ENCODE data around the gene MAN1C1. TPM values are rescaled to one million over a fixed set of nuclear protein-coding genes. Genes with fewer than 3 reads are reported as not detected.

MAN1C1 gene
- total RNA-seq, 2 experiments from 2014 or later = 4.6 to 4.8 TPM

DNA sequence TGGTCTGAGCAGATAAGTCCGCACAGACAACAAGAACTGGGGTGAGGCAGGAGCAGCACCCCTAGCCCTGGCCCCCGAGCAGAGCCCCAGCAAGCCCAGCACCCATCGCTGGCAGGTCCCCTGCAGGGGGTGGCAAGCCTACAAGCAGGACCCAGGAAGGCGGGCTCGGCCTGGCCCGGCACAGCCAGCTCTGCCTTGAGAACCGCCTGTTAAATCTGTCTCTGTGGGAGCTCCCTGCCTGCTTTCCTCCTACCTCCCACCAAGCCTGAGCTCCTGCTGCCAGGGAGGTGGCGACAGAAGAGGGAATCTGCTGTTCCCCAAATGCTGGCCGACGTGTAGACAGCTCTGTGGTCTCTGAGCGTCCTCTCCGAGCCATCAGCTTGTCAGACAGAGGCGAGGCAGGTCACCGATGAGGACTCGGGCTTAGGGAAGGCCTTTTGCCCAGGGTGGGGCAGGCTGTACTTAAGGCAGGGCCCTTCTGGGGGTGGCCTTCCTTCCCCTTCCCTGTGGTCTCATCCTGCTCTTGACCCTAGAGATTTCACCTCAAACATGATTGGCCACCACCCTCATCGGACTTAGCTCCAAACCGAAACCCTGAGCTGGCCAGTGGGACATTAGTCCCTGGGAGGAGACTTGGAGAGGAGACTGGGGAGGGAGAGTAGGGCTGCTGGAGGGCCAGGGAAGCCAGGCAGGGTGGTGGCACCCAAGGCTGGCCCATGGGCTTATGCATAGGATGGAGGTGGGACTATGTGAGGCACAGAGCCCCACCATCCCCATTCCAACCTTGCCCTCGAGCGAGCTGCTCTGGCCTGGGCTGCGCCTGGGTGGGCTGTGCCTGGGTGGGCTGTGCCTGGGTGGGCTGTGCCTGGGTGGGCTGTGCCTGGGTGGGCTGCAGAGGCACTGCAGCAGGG, 191.1 kb downstream of the MAN1C1 start:
- H3K9me3 Mint-ChIP-seq = no peaks in the 10 kb centered on the region
- no peaks in the 10 kb centered on the region for H3K27me3 Mint-ChIP-seq
- intact Hi-C loops (cut with micrococcal nuclease) = no loop called here
- DNase-seq = no peak
- H3K4me3 Mint-ChIP-seq = no peak overlapping the region
- ChIA-PET CTCF (interaction anchor here (0.8 to 3.2 kb wide), 5 partner anchors 115 to 199 kb away, joined by 3 to 19 read pairs (median 3); partner anchors contain the start of gene PAFAH2), POLR2A (interaction anchor here (1.4 kb wide), 1 partner anchor 13 kb away, joined by 5 read pairs; the partner anchor contains the start of gene MTFR1L)
- H3K27ac Mint-ChIP-seq = no peak overlapping the region
- peaks cover 11% of the 10 kb centered on the region for H3K36me3 Mint-ChIP-seq
- H3K4me1 Mint-ChIP-seq (ENCODE audit: low read depth) = peaks cover 20% of the 10 kb centered on the region

- POLR2A ChIA-PET = interaction anchor here (1.4 kb wide), 1 partner anchor 12 kb away, joined by 5 read pairs; the partner anchor contains the start of gene MTFR1L
- CTCF ChIA-PET = interaction anchor here (0.7 to 3.6 kb wide), 10 partner anchors 8 to 568 kb away, joined by 3 to 19 read pairs (median 8); partner anchors contain the start of genes PAFAH2 and SELENON
- Mint-ChIP-seq H3K4me1 (ENCODE audit: low read depth) (peaks cover 14% of the 10 kb centered on the region), H3K36me3 (peaks cover 11% of the 10 kb centered on the region), H3K4me3 (no peak overlapping the region), H3K27ac (no peak overlapping the region), H3K9me3 (no peaks in the 10 kb centered on the region), H3K27me3 (no peaks in the 10 kb centered on the region)
- DNase-seq = no peak
- intact Hi-C loops (cut with micrococcal nuclease) = no loop called here
Measured at GRCh38 chr1:25808481-25809244, 192.1 kb downstream of the MAN1C1 start.

DNA sequence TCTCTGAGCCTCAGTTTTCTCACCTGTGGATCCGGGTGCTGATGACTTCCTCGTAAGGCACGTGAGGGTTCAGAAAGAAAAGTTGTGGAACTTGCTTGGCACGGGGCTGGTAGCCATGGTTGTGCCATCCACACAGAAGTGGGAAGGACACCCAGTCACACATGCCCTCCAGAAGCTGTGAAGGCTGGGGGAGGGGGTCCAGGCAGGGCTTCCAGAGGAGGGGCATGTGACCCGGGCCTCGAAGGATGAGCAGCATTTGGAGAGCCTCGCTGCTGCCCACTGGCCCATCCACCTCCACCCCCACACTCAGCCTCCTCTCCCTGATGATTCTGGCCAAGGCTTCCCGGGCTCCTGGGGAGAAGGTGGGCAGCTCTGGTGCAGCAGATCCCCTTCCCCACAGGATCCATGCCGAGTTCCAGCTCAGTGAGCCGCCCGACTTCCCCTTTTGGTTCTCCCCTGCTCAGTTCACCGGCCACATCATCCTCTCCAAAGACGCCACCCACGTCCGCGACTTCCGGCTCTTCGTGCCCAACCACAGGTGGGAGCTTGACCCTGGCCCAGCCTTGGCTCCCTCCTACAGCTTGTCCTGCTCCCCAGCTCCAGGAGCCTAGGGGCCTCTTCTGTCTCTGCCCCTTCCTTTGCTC, 192.8 kb downstream of the MAN1C1 start:
- Mint-ChIP-seq H3K4me3 (no peak overlapping the region), H3K27me3 (no peaks in the 10 kb centered on the region), H3K9me3 (no peaks in the 10 kb centered on the region), H3K27ac (no peak overlapping the region), H3K36me3 (peaks cover 9% of the 10 kb centered on the region), H3K4me1 (ENCODE audit: low read depth) (peaks cover 8% of the 10 kb centered on the region)
- intact Hi-C loops (cut with micrococcal nuclease) = no loop called here
- no peak for DNase-seq
- POLR2A ChIA-PET = no interaction called here
- CTCF ChIA-PET = interaction anchor here (0.7 to 3.6 kb wide), 11 partner anchors 9 to 569 kb away, joined by 3 to 19 read pairs (median 6); partner anchors contain the start of genes MTFR1L and SELENON

DNA sequence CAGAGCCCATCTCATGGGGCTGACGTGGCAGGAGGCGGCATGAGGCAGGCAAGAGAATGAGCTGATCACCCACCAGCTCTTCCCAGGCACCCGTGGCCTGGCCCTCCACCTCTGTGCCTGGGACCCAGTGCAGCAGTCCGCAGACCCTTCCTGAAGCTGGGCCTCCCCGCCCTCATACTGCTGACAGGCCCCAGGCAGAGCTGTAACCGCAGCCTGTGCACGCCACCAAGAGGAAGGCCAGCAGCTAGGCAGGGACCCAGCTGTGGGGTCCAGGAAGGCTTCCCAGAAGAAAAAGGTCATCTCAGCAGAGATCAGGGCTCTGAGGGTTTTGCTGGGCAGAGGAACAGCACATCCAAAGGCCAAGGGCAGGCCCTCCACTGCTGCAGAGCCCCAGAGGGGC, 193.3 kb downstream of the MAN1C1 start:
- POLR2A ChIA-PET = no interaction called here

DNA sequence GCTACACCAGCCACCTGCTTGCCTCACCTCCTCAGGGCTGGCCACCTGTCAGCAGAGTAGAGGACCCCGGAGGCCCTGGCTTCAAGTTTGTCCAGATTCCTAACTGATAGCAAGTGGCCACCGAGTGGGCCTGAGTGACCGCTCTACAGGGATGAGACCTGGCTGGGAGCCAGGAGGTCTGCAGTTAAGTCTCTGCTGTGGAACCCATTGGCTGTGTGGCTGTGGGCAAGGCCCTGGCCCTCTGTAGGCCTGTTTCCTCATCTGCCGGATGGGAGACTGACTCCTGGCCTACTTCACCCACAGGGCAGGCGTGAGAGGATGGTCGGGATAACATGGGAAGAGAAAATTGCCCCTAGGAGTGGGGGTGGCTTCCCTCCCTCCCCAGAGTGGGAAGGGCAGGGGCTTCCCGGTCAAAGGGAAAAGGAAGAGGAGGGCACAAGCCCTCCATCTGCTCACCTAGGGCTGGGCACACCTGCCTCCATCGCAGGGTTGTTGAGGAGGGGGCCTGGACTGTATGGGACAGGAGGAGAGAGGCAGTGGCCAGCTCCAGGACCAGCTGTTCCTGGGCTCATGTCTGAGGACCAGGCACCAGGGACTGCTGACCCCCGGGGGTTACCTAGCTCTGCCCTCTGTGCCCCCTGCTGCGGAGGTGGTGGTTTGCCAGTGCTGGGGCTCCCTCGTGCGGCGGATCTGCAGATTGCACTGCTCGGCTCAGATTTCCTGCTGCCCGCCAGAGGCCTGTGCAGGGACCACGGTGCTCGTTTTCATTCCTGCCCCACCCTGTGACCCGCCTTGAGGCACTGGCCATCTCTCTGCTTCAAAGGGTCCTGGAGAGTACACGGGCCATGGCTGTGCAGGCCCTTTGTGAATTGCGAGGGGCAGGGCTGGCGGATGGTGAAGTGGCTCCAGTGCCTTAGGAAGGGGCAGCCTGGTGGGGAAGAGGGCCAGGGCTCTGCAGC, 194.0 kb downstream of the MAN1C1 start:
- no peak overlapping the region for H3K4me3 Mint-ChIP-seq
- H3K27ac Mint-ChIP-seq = no peak overlapping the region
- no peaks in the 10 kb centered on the region for H3K9me3 Mint-ChIP-seq
- peaks cover 2% of the 10 kb centered on the region for H3K4me1 Mint-ChIP-seq (ENCODE audit: low read depth)
- POLR2A ChIA-PET = no interaction called here
- no peaks in the 10 kb centered on the region for H3K27me3 Mint-ChIP-seq
- peaks cover 9% of the 10 kb centered on the region for H3K36me3 Mint-ChIP-seq
- peak; percentile 85 for DNase-seq
- intact Hi-C loops (cut with micrococcal nuclease) = loop anchor here (5.0 kb wide), 1 partner anchor 308 kb away; no protein-coding TSS in a partner anchor
- CTCF ChIA-PET = interaction anchor here (0.8 to 3.6 kb wide), 12 partner anchors 10 to 364 kb away, joined by 3 to 19 read pairs (median 5); partner anchors contain the start of gene SELENON

More for the DNA sequence above, 193.3 kb downstream of the MAN1C1 start:
- Mint-ChIP-seq H3K27me3 (no peaks in the 10 kb centered on the region), H3K9me3 (no peaks in the 10 kb centered on the region), H3K36me3 (peaks cover 9% of the 10 kb centered on the region), H3K4me3 (no peak overlapping the region), H3K27ac (no peak overlapping the region), H3K4me1 (ENCODE audit: low read depth) (peaks cover 3% of the 10 kb centered on the region)
- CTCF ChIA-PET = interaction anchor here (0.7 to 3.6 kb wide), 11 partner anchors 9 to 305 kb away, joined by 3 to 19 read pairs (median 4); partner anchors contain the start of genes MTFR1L and SELENON
- no peak for DNase-seq
- intact Hi-C loops (cut with micrococcal nuclease) = loop anchor here (5.0 kb wide), 1 partner anchor 308 kb away; no protein-coding TSS in a partner anchor

- H3K27ac Mint-ChIP-seq = no peak overlapping the region
- H3K4me1 Mint-ChIP-seq (ENCODE audit: low read depth) = no peaks in the 10 kb centered on the region
- DNase-seq = no peak
- no peaks in the 10 kb centered on the region for H3K9me3 Mint-ChIP-seq
- no peaks in the 10 kb centered on the region for H3K27me3 Mint-ChIP-seq
- intact Hi-C loops (cut with micrococcal nuclease) = loop anchor here (5.0 kb wide), 1 partner anchor 309 kb away; no protein-coding TSS in a partner anchor
- ChIA-PET CTCF (interaction anchor here (1.0 to 3.6 kb wide), 9 partner anchors 11 to 365 kb away, joined by 3 to 19 read pairs (median 6); partner anchors contain the start of gene SELENON), POLR2A (no interaction called here)
- H3K4me3 Mint-ChIP-seq = no peak overlapping the region
- H3K36me3 Mint-ChIP-seq = peaks cover 3% of the 10 kb centered on the region
Measured at GRCh38 chr1:25811384-25812082, 194.9 kb downstream of the MAN1C1 start.

- intact Hi-C loops (cut with micrococcal nuclease) = loop anchor here (5.0 kb wide), 1 partner anchor 311 kb away; no protein-coding TSS in a partner anchor
- Mint-ChIP-seq H3K9me3 (no peaks in the 10 kb centered on the region), H3K4me1 (ENCODE audit: low read depth) (peaks cover 5% of the 10 kb centered on the region), H3K27ac (no peak overlapping the region), H3K27me3 (no peaks in the 10 kb centered on the region), H3K4me3 (no peak overlapping the region), H3K36me3 (peaks cover 3% of the 10 kb centered on the region)
- ChIA-PET CTCF (interaction anchor here (1.0 kb wide), 1 partner anchor 309 kb away, joined by 4 read pairs; no protein-coding TSS in a partner anchor), POLR2A (no interaction called here)
- DNase-seq = no peak
Measured at GRCh38 chr1:25813071-25813733, 196.6 kb downstream of the MAN1C1 start.

- Mint-ChIP-seq H3K36me3 (peaks cover 3% of the 10 kb centered on the region), H3K27ac (no peak overlapping the region), H3K9me3 (no peaks in the 10 kb centered on the region), H3K27me3 (no peaks in the 10 kb centered on the region), H3K4me1 (ENCODE audit: low read depth) (peaks cover 12% of the 10 kb centered on the region), H3K4me3 (no peak overlapping the region)
- intact Hi-C loops (cut with micrococcal nuclease) = loop anchor here (5.0 kb wide), 1 partner anchor 312 kb away; no protein-coding TSS in a partner anchor
- POLR2A ChIA-PET = no interaction called here
- DNase-seq = no peak
- CTCF ChIA-PET = interaction anchor here (0.6 to 1.0 kb wide), 3 partner anchors 11 to 310 kb away, joined by 3 to 4 read pairs (median 3); no protein-coding TSS in a partner anchor
Measured at GRCh38 chr1:25813734-25814471, 197.3 kb downstream of the MAN1C1 start.

GRCh38 chr1:25814549-25815087, 198.0 kb downstream of the MAN1C1 start:
- ChIA-PET POLR2A (no interaction called here), CTCF (interaction anchor here (0.6 to 1.2 kb wide), 4 partner anchors 11 to 327 kb away, joined by 3 read pairs; partner anchors contain the start of gene LDLRAP1)
- no peak overlapping the region for H3K4me3 Mint-ChIP-seq

More at GRCh38 chr1:25814549-25815087, 198.0 kb downstream of the MAN1C1 start:
- Mint-ChIP-seq H3K4me1 (ENCODE audit: low read depth) (peaks cover 16% of the 10 kb centered on the region), H3K27me3 (no peaks in the 10 kb centered on the region), H3K9me3 (no peaks in the 10 kb centered on the region), H3K27ac (no peak overlapping the region), H3K36me3 (no peaks in the 10 kb centered on the region)
- DNase-seq = no peak
- intact Hi-C loops (cut with micrococcal nuclease) = loop anchor here (5.0 kb wide), 1 partner anchor 312 kb away; no protein-coding TSS in a partner anchor

Data from activated CD4-positive, alpha-beta memory T cell treated with anti-CD3 and anti-CD28 coated beads for 36 hours (primary cell).